ENCODE results near the gene ALDOB.

ALDOB gene

GRCh38 chr9:101433229-101433628 lies 2.3 kb downstream of the ALDOB start:
- DNase-seq (ENCODE audit: insufficient read length, low spot score) (no peak), FAIRE-seq (no peak)
- TF ChIP-seq POLR2AphosphoS5 (IDR thresholded peaks at IDR 0.05; ENCODE audit: low read depth, low read length) = no peak
- no peak for TF ChIP-seq PAX5 (IDR thresholded peaks at IDR 0.05; ENCODE audit: insufficient read depth, low read length, severe bottlenecking)
- TF ChIP-seq POLR2A (IDR thresholded peaks at IDR 0.05; ENCODE audit: low read depth, low read length) = no peak
- TF ChIP-seq SPI1 (IDR thresholded peaks at IDR 0.05; ENCODE audit: low read depth, low read length) = no peak
- no peak for TF ChIP-seq TAF1 (IDR thresholded peaks at IDR 0.05; ENCODE audit: low read depth, low read length)
- TF ChIP-seq POU2F2 (IDR thresholded peaks at IDR 0.05; ENCODE audit: low read depth, low read length) = no peak

DNA sequence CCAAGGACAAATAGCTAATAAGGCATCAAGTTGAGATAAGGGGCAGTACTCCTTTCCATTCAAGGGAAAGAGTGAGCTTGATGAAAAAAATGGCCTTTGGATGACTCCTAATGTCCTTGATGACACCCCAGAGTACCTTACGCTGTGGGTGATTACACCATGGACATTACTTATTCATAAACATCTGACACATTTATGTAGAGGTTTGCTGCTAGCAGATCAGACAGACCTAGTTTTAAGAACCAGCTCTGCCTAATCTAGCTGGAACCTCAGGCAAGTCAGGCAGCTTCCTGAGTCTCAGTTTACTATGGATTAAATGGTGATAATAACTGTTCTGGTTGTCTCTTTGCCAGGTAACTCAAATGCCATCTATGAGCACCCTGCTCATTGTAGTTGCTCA lies 2.8 kb downstream of the ALDOB start:
- DNase-seq (ENCODE audit: insufficient read length, low spot score) (no peak), FAIRE-seq (no peak)
- TF ChIP-seq POU2F2 (IDR thresholded peaks at IDR 0.05; ENCODE audit: low read depth, low read length) (no peak), POLR2AphosphoS5 (IDR thresholded peaks at IDR 0.05; ENCODE audit: low read depth, low read length) (no peak), SPI1 (IDR thresholded peaks at IDR 0.05; ENCODE audit: low read depth, low read length) (no peak), PAX5 (IDR thresholded peaks at IDR 0.05; ENCODE audit: insufficient read depth, low read length, severe bottlenecking) (no peak), POLR2A (IDR thresholded peaks at IDR 0.05; ENCODE audit: low read depth, low read length) (no peak), TAF1 (IDR thresholded peaks at IDR 0.05; ENCODE audit: low read depth, low read length) (no peak)

DNA sequence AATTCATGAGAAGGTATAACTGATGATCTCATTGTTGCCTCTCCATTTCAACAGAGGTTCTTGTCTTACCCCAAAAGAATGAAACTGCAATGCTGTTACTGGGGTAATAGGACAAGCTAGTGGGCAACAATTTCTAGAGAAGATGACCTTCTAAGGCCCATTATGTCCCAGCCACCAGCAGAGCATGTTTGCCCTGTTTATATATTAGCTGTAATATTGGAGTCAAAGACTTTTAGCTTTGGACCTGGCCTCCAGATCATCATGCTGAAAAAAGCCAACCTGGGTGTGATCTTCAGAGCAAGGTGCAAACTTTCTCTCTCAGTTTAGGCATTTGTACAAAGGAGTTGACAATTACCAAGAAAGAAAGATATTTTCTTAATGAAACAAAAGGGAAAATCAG lies 3.4 kb downstream of the ALDOB start:
- FAIRE-seq (no peak), DNase-seq (ENCODE audit: insufficient read length, low spot score) (no peak)
- TF ChIP-seq SPI1 (IDR thresholded peaks at IDR 0.05; ENCODE audit: low read depth, low read length) (no peak), POLR2A (IDR thresholded peaks at IDR 0.05; ENCODE audit: low read depth, low read length) (no peak), PAX5 (IDR thresholded peaks at IDR 0.05; ENCODE audit: insufficient read depth, low read length, severe bottlenecking) (no peak)

GRCh38 chr9:101429736-101430135 lies 5.8 kb downstream of the ALDOB start:
- DNase-seq (ENCODE audit: insufficient read length, low spot score) = no peak
- TF ChIP-seq TAF1 (IDR thresholded peaks at IDR 0.05; ENCODE audit: low read depth, low read length) = no peak
- FAIRE-seq = no peak

DNA sequence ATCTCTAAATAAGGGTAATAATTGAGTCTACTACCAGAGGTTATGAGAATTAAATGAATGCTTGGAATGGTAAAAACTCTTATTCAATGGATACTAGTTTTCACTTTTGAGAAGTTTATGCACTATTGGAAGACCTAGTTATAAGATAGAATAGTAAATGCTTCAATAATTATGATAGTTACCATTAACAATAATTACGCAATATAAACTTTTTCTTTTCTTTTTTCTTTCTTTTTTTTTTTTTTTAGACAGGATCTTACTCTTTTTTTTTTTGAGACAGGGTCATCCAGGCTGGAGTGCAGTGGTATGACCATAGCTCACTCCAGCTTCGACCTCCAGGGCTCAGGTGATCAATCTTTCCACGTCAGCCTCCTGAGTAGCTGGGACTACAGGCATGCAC lies 6.7 kb downstream of the ALDOB start:
- DNase-seq (ENCODE audit: insufficient read length, low spot score) (no peak), FAIRE-seq (no peak)
- TF ChIP-seq TAF1 (IDR thresholded peaks at IDR 0.05; ENCODE audit: low read depth, low read length) (no peak), POLR2A (IDR thresholded peaks at IDR 0.05; ENCODE audit: low read depth, low read length) (no peak), PAX5 (IDR thresholded peaks at IDR 0.05; ENCODE audit: insufficient read depth, low read length, severe bottlenecking) (no peak), POLR2AphosphoS5 (IDR thresholded peaks at IDR 0.05; ENCODE audit: low read depth, low read length) (no peak), SPI1 (IDR thresholded peaks at IDR 0.05; ENCODE audit: low read depth, low read length) (no peak), POU2F2 (IDR thresholded peaks at IDR 0.05; ENCODE audit: low read depth, low read length) (no peak)

DNA sequence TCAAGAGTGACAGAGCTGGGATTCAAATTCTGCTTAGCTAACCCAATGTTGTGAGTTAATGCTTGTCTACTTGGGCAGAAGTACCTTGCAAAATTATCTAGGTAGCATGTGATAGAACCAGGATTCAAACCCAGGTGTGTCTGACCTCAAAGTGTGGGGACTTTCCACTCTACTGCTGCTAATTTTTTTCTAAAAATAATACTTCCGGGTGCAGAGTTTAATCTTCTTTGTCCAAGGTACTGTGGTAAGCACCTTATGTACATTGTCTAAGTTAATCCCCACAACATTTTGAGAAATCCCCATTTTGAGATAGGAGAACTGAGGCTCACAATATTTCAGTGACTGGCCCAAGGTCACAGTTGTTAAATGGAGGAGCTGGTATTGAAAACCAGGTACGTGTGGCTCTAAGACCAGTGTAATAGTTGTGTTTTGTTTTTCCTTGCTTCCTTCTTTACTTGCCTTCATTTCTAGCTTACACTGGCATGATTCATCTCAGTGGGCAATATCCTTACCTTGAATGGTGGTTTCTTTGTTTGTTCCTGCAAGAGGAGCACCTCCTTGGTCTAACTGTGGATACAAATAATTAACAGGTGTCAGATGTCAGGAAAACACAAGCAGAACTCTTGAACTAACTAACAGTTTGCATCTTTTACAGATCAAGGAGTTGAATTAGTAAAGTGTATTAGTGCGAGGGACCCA lies 7.5 kb downstream of the ALDOB start:
- DNase-seq (ENCODE audit: insufficient read length, low spot score) (no peak), FAIRE-seq (no peak)
- TF ChIP-seq POLR2AphosphoS5 (IDR thresholded peaks at IDR 0.05; ENCODE audit: low read depth, low read length) = no peak
- no peak for TF ChIP-seq TAF1 (IDR thresholded peaks at IDR 0.05; ENCODE audit: low read depth, low read length)
- no peak for TF ChIP-seq POU2F2 (IDR thresholded peaks at IDR 0.05; ENCODE audit: low read depth, low read length)
- TF ChIP-seq SPI1 (IDR thresholded peaks at IDR 0.05; ENCODE audit: low read depth, low read length) = no peak
- no peak for TF ChIP-seq PAX5 (IDR thresholded peaks at IDR 0.05; ENCODE audit: insufficient read depth, low read length, severe bottlenecking)
- no peak for TF ChIP-seq POLR2A (IDR thresholded peaks at IDR 0.05; ENCODE audit: low read depth, low read length)

- no peak for DNase-seq (ENCODE audit: insufficient read length, low spot score)
- FAIRE-seq = no peak
- TF ChIP-seq TAF1 (IDR thresholded peaks at IDR 0.05; ENCODE audit: low read depth, low read length) (no peak), POLR2A (IDR thresholded peaks at IDR 0.05; ENCODE audit: low read depth, low read length) (no peak), SPI1 (IDR thresholded peaks at IDR 0.05; ENCODE audit: low read depth, low read length) (no peak), PAX5 (IDR thresholded peaks at IDR 0.05; ENCODE audit: insufficient read depth, low read length, severe bottlenecking) (no peak), POU2F2 (IDR thresholded peaks at IDR 0.05; ENCODE audit: low read depth, low read length) (no peak), POLR2AphosphoS5 (IDR thresholded peaks at IDR 0.05; ENCODE audit: low read depth, low read length) (no peak)
These were observed 8.2 kb downstream of the ALDOB start for GRCh38 chr9:101427358-101427757.

GRCh38 chr9:101421653-101422065 lies 13.9 kb downstream of the ALDOB start:
- FAIRE-seq (no peak), DNase-seq (ENCODE audit: insufficient read length, low spot score) (no peak)
- TF ChIP-seq SPI1 (IDR thresholded peaks at IDR 0.05; ENCODE audit: low read depth, low read length) = no peak
- TF ChIP-seq PAX5 (IDR thresholded peaks at IDR 0.05; ENCODE audit: insufficient read depth, low read length, severe bottlenecking) = no peak
- no peak for TF ChIP-seq POLR2A (IDR thresholded peaks at IDR 0.05; ENCODE audit: low read depth, low read length)
- no peak for TF ChIP-seq POLR2AphosphoS5 (IDR thresholded peaks at IDR 0.05; ENCODE audit: low read depth, low read length)
- TF ChIP-seq TAF1 (IDR thresholded peaks at IDR 0.05; ENCODE audit: low read depth, low read length) = no peak
- no peak for TF ChIP-seq POU2F2 (IDR thresholded peaks at IDR 0.05; ENCODE audit: low read depth, low read length)

DNA sequence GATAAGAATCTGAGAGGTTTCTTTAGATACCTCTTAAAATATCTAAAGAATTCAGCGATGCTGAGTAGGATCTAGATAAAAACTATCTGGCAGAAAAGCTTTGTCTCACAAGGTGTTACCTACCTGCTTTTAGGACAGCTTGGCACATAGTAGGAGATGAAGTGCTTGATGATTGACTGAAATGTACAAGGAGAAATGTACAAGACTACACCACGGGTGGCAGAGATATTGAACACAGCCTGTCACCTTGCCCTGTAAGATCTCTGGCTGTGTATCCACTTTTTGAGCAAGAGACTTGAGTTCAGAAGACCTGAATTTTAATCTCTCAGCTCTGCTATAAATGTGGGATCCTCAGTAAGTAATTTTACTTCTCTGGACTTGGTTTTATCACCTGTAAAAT lies 15.7 kb downstream of the ALDOB start:
- FAIRE-seq (no peak), DNase-seq (ENCODE audit: insufficient read length, low spot score) (no peak)
- TF ChIP-seq POLR2A (IDR thresholded peaks at IDR 0.05; ENCODE audit: low read depth, low read length) = no peak
- TF ChIP-seq TAF1 (IDR thresholded peaks at IDR 0.05; ENCODE audit: low read depth, low read length) = no peak
- no peak for TF ChIP-seq POLR2AphosphoS5 (IDR thresholded peaks at IDR 0.05; ENCODE audit: low read depth, low read length)
- TF ChIP-seq PAX5 (IDR thresholded peaks at IDR 0.05; ENCODE audit: insufficient read depth, low read length, severe bottlenecking) = no peak
- no peak for TF ChIP-seq SPI1 (IDR thresholded peaks at IDR 0.05; ENCODE audit: low read depth, low read length)
